ENCODE data around the gene JHY. TPM values are rescaled to one million over a fixed set of nuclear protein-coding genes. Genes with fewer than 3 reads are reported as not detected.

The JHY gene
- total and polyA plus RNA-seq, 7 donors: 0.11 to 0.97 (median 0.19) TPM

DNA sequence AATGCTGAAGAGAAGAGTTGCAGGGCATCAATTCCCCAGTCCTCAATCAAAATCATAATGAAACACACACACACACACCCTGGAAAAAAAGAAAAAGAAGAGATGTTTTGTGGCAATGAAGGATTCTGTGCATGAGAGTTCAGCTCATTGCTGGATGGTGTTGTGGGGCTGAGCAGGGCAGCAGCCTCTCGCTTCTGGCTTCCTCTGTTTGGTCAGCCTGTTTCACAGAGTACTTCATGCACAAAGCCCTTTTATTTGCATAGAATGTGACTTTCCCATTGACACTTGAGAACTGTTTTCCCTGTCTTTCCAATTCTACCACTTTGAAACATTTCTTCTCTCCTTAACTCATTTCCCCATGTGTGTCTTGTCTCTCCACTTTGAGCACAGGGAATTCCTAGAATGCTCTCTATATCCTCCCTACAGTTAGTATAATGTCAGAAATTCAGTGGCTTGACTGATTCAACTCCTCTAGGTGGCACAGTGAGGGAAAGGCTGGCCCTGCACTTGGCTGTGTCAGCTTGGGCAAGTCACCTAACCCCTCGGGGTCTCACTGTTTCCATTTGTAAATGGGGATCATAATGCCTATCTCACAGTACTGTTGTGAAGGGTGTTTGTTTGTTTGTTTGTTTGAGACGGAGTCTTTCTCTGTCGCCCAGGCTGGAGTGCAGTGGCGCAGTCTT lies 124.4 kb downstream of the JHY start:
- no peak for ATAC-seq
- 85 to 86% (median 86%) methylated on average over 5 of the region's 5 CpGs for WGBS, 3 donors
- intact Hi-C loops (cut with DNase I): no loop called here

More for the DNA sequence above, 124.4 kb downstream of the JHY start:
- Histone ChIP-seq H3K4me1 (no peaks in the 10 kb centered on the region), H3K27me3 (ENCODE audit: insufficient read depth in 3 of 3, low read length in 2 of 3) (no peaks in the 10 kb centered on the region), H3K4me3 (no peak overlapping the region), H3K36me3 (ENCODE audit: insufficient read depth in 1 of 2, low read depth in 1 of 2) (no peaks in the 10 kb centered on the region), H3K9me3 (no peaks in the 10 kb centered on the region), H3K27ac (no peak overlapping the region)
- no peak for TF ChIP-seq CTCF (IDR thresholded peaks at IDR 0.05)
- DNase-seq: no peak

Other genes starting within 250 kb of the JHY start
- 10 to 100 TPM in 1 of 4 donors, 1 to 10 TPM in 3; 2.1 to 12.6 (median 8.6) TPM for gene UBASH3B, start 227.0 kb upstream of the JHY start, total RNA-seq
- gene UBASH3B, start 227.0 kb upstream of the JHY start, polyA plus RNA-seq: 10 to 100 TPM in 1 of 3 donors, 1 to 10 TPM in 2; 1.4 to 17.5 (median 2.7) TPM
- gene CRTAM, start 44.3 kb upstream of the JHY start, total RNA-seq: under 1 TPM in 2 of 4 donors, not detected in 2; 0.10 to 0.42 TPM
- gene CRTAM, start 44.3 kb upstream of the JHY start, polyA plus RNA-seq: under 1 TPM in 2 of 3 donors, not detected in 1; 0.60 to 0.64 TPM
- gene BSX, start 99.1 kb downstream of the JHY start, total RNA-seq: not detected
- gene BSX, start 99.1 kb downstream of the JHY start, polyA plus RNA-seq: not detected
- 1,000 to 10,000 TPM; 1,127 to 2,415 (median 1,519) TPM for gene HSPA8, start 179.4 kb downstream of the JHY start, total RNA-seq
- 1,000 to 10,000 TPM; 1,414 to 3,112 (median 2,704) TPM for gene HSPA8, start 179.4 kb downstream of the JHY start, polyA plus RNA-seq